HepG2 (cell line): ENCODE measurements around the gene CPM. TPM values are rescaled to one million over a fixed set of nuclear protein-coding genes. Genes with fewer than 3 reads are reported as not detected.

Experiments used
- ATAC-seq: fragments of 200-7000 bp; cut with Tn5 transposase; 3 replicates; pipeline ENCODE4 v1.9.1; 2020; ENCODE audit warnings: mild to moderate bottlenecking, moderate library complexity
- BruUV-seq: library from RNA; stranded (reverse); fragments of 400-500 nt; replicated peaks from 2 replicates; lab custom pipeline; 2021; lab: Mats Ljungman, UMichigan
- CTCF ChIA-PET: fragments of 300-600 bp; formaldehyde crosslinking; extraction: SDS; loops from one replicate; lab custom pipeline; 2021; ENCODE audit warnings: low total read pairs, inconsistent platforms, low intra/inter-chr PET ratio; lab: Yijun Ruan, JAX
- POLR2A ChIA-PET: fragments of 350-600 bp; sonication (Branson Sonifier 250); formaldehyde crosslinking; loops from one replicate; lab custom pipeline; 2020; ENCODE audit warnings: antibody characterized with exemption, inconsistent platforms; lab: Yijun Ruan, JAX
- DNase-seq: peaks from one replicate; pipeline ENCODE4 v3.0.0-alpha.2; 2015; ENCODE audit warnings: low spot score
- FAIRE-seq: peaks from 3 replicates; lab custom pipeline; 2011; peaks lifted over from hg19 to GRCh38; lab: Jason Lieb, UNC
- H2AFZ ChIP-seq: one replicate; pipeline ENCODE4 v1.6.1; 2011; ENCODE audit warnings: low read length, inconsistent platforms
- H3K27ac ChIP-seq: fragments of 300-600 bp; 3 replicates; pipeline ENCODE4 v1.8.0; 2011; ENCODE audit warnings: mixed run types, mild to moderate bottlenecking, mixed read lengths, low read length, inconsistent platforms; ENCODE audit not compliant: insufficient read depth; ENCODE audit errors: extremely low read length
- H3K27me3 ChIP-seq, 2 experiments: fragments of 200-600 bp in 1 of 2; 2 replicates in 1 of 2; 3 replicates in 1 of 2; pipeline versions ENCODE4 v1.6.0 to v1.8.0; 2011; ENCODE audit warnings: low read length in 2 of 2, mild to moderate bottlenecking in 2 of 2, moderate library complexity in 2 of 2, inconsistent platforms in 1 of 2; ENCODE audit not compliant: insufficient read depth in 2 of 2, control insufficient read depth in 1 of 2
- H3K36me3 ChIP-seq, 2 experiments: fragments of 200-600 bp in 1 of 2; replicated peaks in 1 of 2; 2 replicates in 1 of 2; 3 replicates in 1 of 2; pipeline versions ENCODE4 v1.5.1 to v1.8.0; 2011; ENCODE audit warnings: low read length in 2 of 2, inconsistent platforms in 1 of 2; ENCODE audit not compliant: insufficient read depth in 2 of 2, control insufficient read depth in 1 of 2
- H3K4me1 ChIP-seq: 2 replicates; pipeline ENCODE4 v1.5.1; 2012; ENCODE audit warnings: low read length, inconsistent platforms; ENCODE audit not compliant: insufficient read depth
- H3K4me2 ChIP-seq: 2 replicates; pipeline ENCODE4 v1.6.0; 2011; ENCODE audit warnings: low read depth, low read length, inconsistent platforms
- H3K4me3 ChIP-seq, 3 experiments: fragments of 200-600 bp in 1 of 3; sonication (generic), shearing (Covaris generic) in 1 of 3; replicated peaks in 1 of 3; 2 replicates each; pipeline ENCODE4 v1.5.1; 2011 to 2016; ENCODE audit warnings: low read length in 3 of 3, inconsistent platforms in 2 of 3, low read depth in 2 of 3, mild to moderate bottlenecking in 2 of 3, control low read depth in 1 of 3, mixed read lengths in 1 of 3; ENCODE audit not compliant: insufficient read depth in 1 of 3
- H3K79me2 ChIP-seq: one replicate; pipeline ENCODE4 v1.6.1; 2011; ENCODE audit warnings: low read length, inconsistent platforms; ENCODE audit not compliant: insufficient read depth
- H3K9ac ChIP-seq: 2 replicates; pipeline ENCODE4 v1.6.0; 2011; ENCODE audit warnings: mild to moderate bottlenecking, low read depth, low read length, inconsistent platforms; ENCODE audit not compliant: insufficient read depth
- H3K9me3 ChIP-seq: 2 replicates; pipeline ENCODE4 v1.5.1; 2012; ENCODE audit warnings: mild to moderate bottlenecking, low read length
- H4K20me1 ChIP-seq: 2 replicates; pipeline ENCODE4 v1.6.0; 2011; ENCODE audit warnings: inconsistent platforms, mild to moderate bottlenecking, low read length, moderate library complexity; ENCODE audit not compliant: insufficient read depth
- AGO1 ChIP-seq: fragments of 200-400 bp; formaldehyde crosslinking; IDR thresholded peaks from 2 replicates; pipeline ENCODE4 v1.6.1; 2017; ENCODE audit warnings: mild to moderate bottlenecking, low read depth, low read length, moderate library complexity; ENCODE audit not compliant: poor library complexity, severe bottlenecking
- ATF3 ChIP-seq: sonication (generic); formaldehyde crosslinking; IDR thresholded peaks from 2 replicates; pipeline ENCODE4 v1.4.0; 2020; ENCODE audit warnings: missing genetic modification reagents
- E2F5 ChIP-seq: sonication (generic); formaldehyde crosslinking; conservative IDR thresholded peaks from 2 replicates; pipeline ENCODE4 v1.4.0; 2020; ENCODE audit warnings: missing genetic modification reagents
- FOXJ3 ChIP-seq: sonication (generic); formaldehyde crosslinking; IDR thresholded peaks from 2 replicates; pipeline ENCODE4 v1.4.0; 2020; ENCODE audit warnings: missing genetic modification reagents, mild to moderate bottlenecking, borderline replicate concordance
- FOXM1 ChIP-seq: sonication (generic); formaldehyde crosslinking; IDR thresholded peaks from 2 replicates; pipeline ENCODE4 v1.5.0; 2020; ENCODE audit warnings: missing genetic modification reagents
- MTF2 ChIP-seq: sonication (generic); formaldehyde crosslinking; IDR thresholded peaks from 2 replicates; pipeline ENCODE4 v1.5.0; 2020; ENCODE audit warnings: missing genetic modification reagents, borderline replicate concordance
- SIN3B ChIP-seq: fragments of 150-350 bp; IDR thresholded peaks from 2 replicates; pipeline ENCODE4 v1.6.1; 2014; ENCODE audit warnings: low read length
- THAP8 ChIP-seq: sonication (generic); formaldehyde crosslinking; IDR thresholded peaks from 2 replicates; pipeline ENCODE4 v1.5.1; 2020; ENCODE audit warnings: missing genetic modification reagents, mild to moderate bottlenecking, borderline replicate concordance
- ZNF207 ChIP-seq: fragments of 450-650 bp; IDR thresholded peaks from 2 replicates; pipeline ENCODE4 v1.6.1; 2016; ENCODE audit warnings: antibody characterized with exemption, borderline replicate concordance
- ZNF543 ChIP-seq: sonication (generic); formaldehyde crosslinking; IDR thresholded peaks from 2 replicates; pipeline ENCODE4 v1.4.0; 2020; ENCODE audit warnings: mild to moderate bottlenecking, missing genetic modification reagents
- WGBS: methylation state at CpG from one replicate; pipeline ENCODE4 v1.1.6; 2017; ENCODE audit warnings: low lambda C conversion rate; 5-methylcytosine and 5-hydroxymethylcytosine counted together
- in situ Hi-C: cut with HindIII; loops from 2 replicates; pipeline ENCODE4 v1.10.0; 2017; ENCODE audit warnings: low pct_unique_long_range_greater_than_20kb; ENCODE audit not compliant: extremely low pct_ligation_motif_present
- intact Hi-C: fragments of 100-400 bp; cut with micrococcal nuclease; formaldehyde crosslinking; loops from one replicate; pipeline ENCODE4 v1.10.0; 2022; ENCODE audit not compliant: unreplicated experiment
- polyA plus RNA-seq, 8 experiments: library from polyadenylated mRNA; depleted of rRNA in 3 of 8; stranded (reverse) in 7 of 8; unstranded in 1 of 8; fragments of >200 nt; fragmentation: Illumina TruSeq in 4 of 8; extraction: Trizol in 4 of 8; gene quantifications; 2 replicates each; pipeline versions ENCODE4 v1.2.1 to v1.2.3, GENCODE V29; 2011 to 2016; ENCODE audit warnings: low read depth in 4 of 8, missing spikeins in 1 of 8, mixed read lengths in 1 of 8; ENCODE audit not compliant: insufficient read depth in 1 of 8
- total RNA-seq, 5 experiments: library from RNA; depleted of rRNA; stranded (reverse); fragments of >200 nt; fragmentation: Illumina TruSeq; extraction: Trizol; gene quantifications; 2 replicates each; pipeline ENCODE4 v1.2.3, GENCODE V29; 2016; ENCODE audit warnings: low read depth in 1 of 5

CPM gene
- total and polyA plus RNA-seq, 2 of the 13 experiments (the other 11 are each of a cell fraction or from before 2014, with no cell fraction given), result not detected

- DNase-seq, result no peak
- in situ Hi-C loops (no loop called here), intact Hi-C loops (no loop called here)
- Histone ChIP-seq H3K27ac (no peak overlapping the region), H4K20me1 (no peaks in the 10 kb centered on the region), H3K9me3 (peaks cover 8% of the 10 kb centered on the region; the same call in 1 of the 2 replicates), H3K4me2 (no peak overlapping the region), H2AFZ (no peak overlapping the region), H3K4me3 (no peak overlapping the region), H3K4me1 (no peaks in the 10 kb centered on the region), H3K9ac (no peak overlapping the region), H3K27me3 (no peaks in the 10 kb centered on the region), H3K36me3 (no peaks in the 10 kb centered on the region), H3K79me2 (no peaks in the 10 kb centered on the region)
- WGBS, result 21% methylated on average over 5 of the region's 5 CpGs
- POLR2A ChIA-PET, result no interaction called here
- no peak for FAIRE-seq
- ATAC-seq, result no peak
- no peak for TF ChIP-seq FOXJ3 (CRISPR knock-in tag)
- no peak for TF ChIP-seq THAP8 (CRISPR knock-in tag)
- TF ChIP-seq MTF2 (CRISPR knock-in tag), result no peak
- TF ChIP-seq AGO1, result no peak
- BruUV-seq, result no TSS peak
- CTCF ChIA-PET, result no interaction called here
Measured at GRCh38 chr12:68880660-68881325, 52.2 kb downstream of the CPM start.

- CTCF ChIA-PET, result no interaction called here
- H4K20me1 ChIP-seq, result no peaks in the 10 kb centered on the region
- H3K4me1 ChIP-seq, result no peaks in the 10 kb centered on the region
- H2AFZ ChIP-seq, result no peak overlapping the region
- WGBS, result 47% methylated on average over 4 of the region's 4 CpGs
- in situ Hi-C loops, result no loop called here
- no peak for FAIRE-seq
- no peaks in the 10 kb centered on the region for H3K36me3 ChIP-seq
- H3K9me3 ChIP-seq, result peaks cover 8% of the 10 kb centered on the region; the same call in 1 of the 2 replicates
- no peaks in the 10 kb centered on the region for H3K79me2 ChIP-seq
- no peak overlapping the region for H3K9ac ChIP-seq
- no peak for TF ChIP-seq E2F5 (CRISPR knock-in tag)
- no peak for TF ChIP-seq FOXM1 (CRISPR knock-in tag)
- TF ChIP-seq ATF3 (CRISPR knock-in tag), result no peak
- TF ChIP-seq SIN3B, result no peak
- no peak for TF ChIP-seq ZNF207
- no peak for TF ChIP-seq ZNF543 (CRISPR knock-in tag)
- TF ChIP-seq, all 625 proteins: peak for 0
- H3K4me2 ChIP-seq, result no peak overlapping the region
- H3K4me3 ChIP-seq, result no peak overlapping the region
- no TSS peak for BruUV-seq
- intact Hi-C loops, result no loop called here
- ATAC-seq (no peak), DNase-seq (no peak)
- no peak overlapping the region for H3K27ac ChIP-seq
- H3K27me3 ChIP-seq, result no peaks in the 10 kb centered on the region
- POLR2A ChIA-PET, result no interaction called here
Measured at GRCh38 chr12:68878846-68879245, 54.1 kb downstream of the CPM start.
